Measurements from ENCODE around the gene ZNRF3.

DNA sequence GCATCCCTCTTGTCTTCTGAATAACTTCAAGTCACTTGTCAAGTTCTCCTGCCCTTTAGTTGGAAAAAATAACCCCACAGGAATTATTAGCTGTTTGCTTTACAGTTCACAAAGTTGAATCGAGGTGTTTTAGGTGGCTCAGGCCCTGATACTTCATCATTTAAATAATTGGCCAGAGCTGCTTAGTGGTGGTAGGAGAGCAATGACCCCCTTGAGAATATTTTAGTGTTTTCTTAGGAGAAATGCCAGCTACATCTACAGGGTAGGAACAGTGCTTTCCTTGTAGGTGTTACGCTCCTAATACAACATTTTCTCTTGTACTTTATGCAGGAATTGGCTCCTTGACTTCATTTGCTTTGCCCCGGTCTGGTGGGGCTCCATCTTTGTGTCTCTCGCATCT, 105.1 kb downstream of the ZNRF3 start:
- TF ChIP-seq, protein P1, sequence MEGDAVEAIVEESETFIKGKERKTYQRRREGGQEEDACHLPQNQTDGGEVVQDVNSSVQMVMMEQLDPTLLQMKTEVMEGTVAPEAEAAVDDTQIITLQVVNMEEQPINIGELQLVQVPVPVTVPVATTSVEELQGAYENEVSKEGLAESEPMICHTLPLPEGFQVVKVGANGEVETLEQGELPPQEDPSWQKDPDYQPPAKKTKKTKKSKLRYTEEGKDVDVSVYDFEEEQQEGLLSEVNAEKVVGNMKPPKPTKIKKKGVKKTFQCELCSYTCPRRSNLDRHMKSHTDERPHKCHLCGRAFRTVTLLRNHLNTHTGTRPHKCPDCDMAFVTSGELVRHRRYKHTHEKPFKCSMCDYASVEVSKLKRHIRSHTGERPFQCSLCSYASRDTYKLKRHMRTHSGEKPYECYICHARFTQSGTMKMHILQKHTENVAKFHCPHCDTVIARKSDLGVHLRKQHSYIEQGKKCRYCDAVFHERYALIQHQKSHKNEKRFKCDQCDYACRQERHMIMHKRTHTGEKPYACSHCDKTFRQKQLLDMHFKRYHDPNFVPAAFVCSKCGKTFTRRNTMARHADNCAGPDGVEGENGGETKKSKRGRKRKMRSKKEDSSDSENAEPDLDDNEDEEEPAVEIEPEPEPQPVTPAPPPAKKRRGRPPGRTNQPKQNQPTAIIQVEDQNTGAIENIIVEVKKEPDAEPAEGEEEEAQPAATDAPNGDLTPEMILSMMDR (IDR thresholded peaks at IDR 0.05; ENCODE audit: poor library complexity, severe bottlenecking), result no peak
- TF ChIP-seq SMC3 (conservative IDR thresholded peaks at IDR 0.05; ENCODE audit: poor library complexity), result no peak
